Measurements from ENCODE around the gene FERMT1. TPM values are rescaled to one million over a fixed set of nuclear protein-coding genes. Genes with fewer than 3 reads are reported as not detected.
A peak's percentile ranks its signal among the peaks of the same experiment; 100 is the strongest.

FERMT1 gene
- total RNA-seq, 1 experiment from 2014 or later: 1.5 TPM

DNA sequence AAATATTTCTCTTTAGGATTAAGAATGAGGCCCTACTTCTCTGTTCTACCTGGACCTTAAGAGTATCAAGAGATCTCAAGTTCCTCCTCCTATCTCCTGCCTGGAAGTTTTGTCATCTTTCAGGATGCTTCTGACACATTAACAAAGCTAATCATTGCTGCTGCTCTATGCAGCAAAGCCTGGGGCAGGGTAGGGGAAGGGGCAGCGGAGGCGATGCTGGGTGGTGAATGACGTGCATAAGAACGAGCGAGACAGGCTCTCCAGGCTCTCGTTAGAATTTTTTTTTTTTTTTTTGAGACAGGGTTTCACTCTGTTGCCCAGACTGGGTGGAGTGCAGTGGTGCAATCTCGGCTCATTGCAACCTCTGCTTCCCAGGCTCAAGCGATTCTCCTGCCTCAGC lies 31.2 kb downstream of the FERMT1 start:
- Histone ChIP-seq H3K4me3 (no peak overlapping the region), H3K27me3 (no peaks in the 10 kb centered on the region), H3K9me3 (no peaks in the 10 kb centered on the region), H3K36me3 (no peaks in the 10 kb centered on the region)
- no peak for DNase-seq

DNA sequence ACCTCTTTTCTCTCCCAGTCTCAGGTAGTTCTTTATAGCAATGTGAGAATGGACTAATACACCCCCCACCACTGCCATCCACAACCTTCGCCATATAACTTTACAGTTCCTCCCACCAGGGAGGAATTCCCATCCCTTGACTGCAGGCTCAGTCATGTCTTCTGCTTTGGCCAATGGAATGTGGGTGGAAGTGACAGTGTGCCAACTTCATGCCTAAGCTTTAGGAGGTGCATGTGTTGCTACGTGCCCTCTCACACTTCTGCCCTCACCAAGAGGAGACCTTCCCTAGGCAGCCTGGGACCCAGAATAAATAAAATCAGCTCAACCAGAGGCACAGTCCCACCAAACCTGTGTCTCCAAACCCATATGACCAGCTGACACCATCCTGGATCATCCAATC lies 36.0 kb downstream of the FERMT1 start:
- no peak overlapping the region for H3K4me3 ChIP-seq
- no peaks in the 10 kb centered on the region for H3K36me3 ChIP-seq
- no peaks in the 10 kb centered on the region for H3K27me3 ChIP-seq
- DNase-seq: no peak
- H3K9me3 ChIP-seq: no peaks in the 10 kb centered on the region

DNA sequence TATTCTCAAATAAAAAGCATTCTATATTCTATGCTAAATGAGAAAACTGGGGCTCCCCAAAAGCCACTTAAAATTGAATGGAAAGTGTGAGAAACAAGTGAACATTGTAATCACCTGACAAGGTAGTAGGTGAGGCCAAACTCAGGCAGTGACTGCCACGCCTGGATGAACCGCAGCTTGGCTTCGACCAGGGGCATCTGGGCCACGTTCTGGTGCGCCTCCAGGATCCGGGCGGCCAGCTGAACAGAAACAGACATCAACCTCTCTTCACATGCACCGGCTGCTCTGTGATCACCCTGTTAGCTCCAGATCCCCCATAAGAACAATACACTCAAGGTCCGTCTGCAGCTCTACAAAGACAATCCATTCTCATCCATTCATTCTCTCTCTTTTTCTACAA lies 38.9 kb downstream of the FERMT1 start:
- Histone ChIP-seq H3K4me3 (no peak overlapping the region), H3K9me3 (no peaks in the 10 kb centered on the region), H3K36me3 (no peaks in the 10 kb centered on the region), H3K27me3 (no peaks in the 10 kb centered on the region)
- DNase-seq: no peak

GRCh38 chr20:6081236-6081635 lies 41.6 kb downstream of the FERMT1 start:
- Histone ChIP-seq H3K4me3 (no peak overlapping the region), H3K27me3 (no peaks in the 10 kb centered on the region), H3K36me3 (no peaks in the 10 kb centered on the region), H3K9me3 (no peaks in the 10 kb centered on the region)
- DNase-seq: peak; percentile 32

DNA sequence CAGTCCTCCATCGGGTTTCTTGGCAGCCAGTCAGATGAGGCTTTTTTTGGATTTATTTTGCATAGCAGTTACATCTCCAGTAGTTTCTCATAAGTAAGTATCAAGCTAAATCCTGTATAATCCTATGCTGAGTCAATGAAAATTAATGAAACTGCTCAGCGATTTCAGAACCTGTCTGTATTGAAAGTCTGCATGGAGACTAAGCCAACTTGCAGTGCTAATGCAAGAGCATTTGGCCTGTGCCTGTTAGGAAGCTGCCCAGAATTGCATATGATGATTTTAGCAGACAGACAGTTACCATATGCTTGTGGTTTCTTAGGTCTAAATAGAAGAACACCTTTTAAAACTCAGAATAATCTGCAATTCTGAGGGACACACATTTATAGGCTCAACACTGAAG lies 43.8 kb downstream of the FERMT1 start:
- Histone ChIP-seq H3K9me3 (no peaks in the 10 kb centered on the region), H3K4me3 (no peak overlapping the region), H3K27me3 (no peaks in the 10 kb centered on the region), H3K36me3 (no peaks in the 10 kb centered on the region)
- DNase-seq: no peak

DNA sequence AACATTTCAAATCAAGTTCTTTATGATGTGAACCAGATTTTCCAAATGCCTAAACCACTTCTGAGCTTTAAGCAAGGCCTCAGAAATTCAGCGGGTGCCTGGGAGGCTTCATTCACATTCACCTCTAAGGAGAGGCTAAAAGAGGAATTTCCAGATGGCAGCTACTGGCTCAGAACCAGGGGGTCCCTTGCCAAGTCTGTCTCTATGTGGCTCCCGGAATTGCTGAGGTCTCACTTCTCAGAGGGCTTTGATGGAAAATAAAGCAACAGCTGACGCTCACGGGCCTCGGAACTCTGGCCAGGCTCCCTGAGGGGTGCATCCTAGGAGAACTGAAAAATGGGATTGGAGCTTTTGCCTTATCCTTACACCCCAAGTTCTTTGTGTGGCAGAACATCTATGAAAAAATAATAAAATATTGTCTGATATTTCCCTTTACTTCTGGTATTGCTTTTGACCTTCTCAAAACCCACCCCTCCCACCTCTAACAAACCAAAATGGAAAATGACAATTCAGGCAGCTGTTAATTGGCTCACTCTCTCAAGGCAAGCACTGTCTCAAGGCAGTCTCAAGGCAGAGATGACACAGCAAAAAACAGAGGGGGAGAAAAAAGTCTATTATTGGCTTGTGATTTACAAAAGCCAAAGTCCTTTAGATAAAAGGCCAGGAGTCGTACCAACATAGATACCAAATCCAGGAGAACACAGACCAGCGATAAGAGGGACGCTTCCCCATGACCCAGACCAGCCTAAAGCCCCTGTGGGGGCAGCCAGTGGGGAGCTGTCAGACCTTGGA lies 47.2 kb downstream of the FERMT1 start:
- no peak for DNase-seq
- no peaks in the 10 kb centered on the region for H3K36me3 ChIP-seq

GRCh38 chr20:6074784-6075183 lies 48.0 kb downstream of the FERMT1 start:
- Histone ChIP-seq H3K9me3 (no peaks in the 10 kb centered on the region), H3K36me3 (no peaks in the 10 kb centered on the region), H3K4me3 (no peak overlapping the region), H3K27me3 (no peaks in the 10 kb centered on the region)
- DNase-seq: no peak

More for the DNA sequence above, 47.2 kb downstream of the FERMT1 start:
- no peaks in the 10 kb centered on the region for H3K9me3 ChIP-seq
- H3K27me3 ChIP-seq: no peaks in the 10 kb centered on the region
- no peak overlapping the region for H3K4me3 ChIP-seq

DNA sequence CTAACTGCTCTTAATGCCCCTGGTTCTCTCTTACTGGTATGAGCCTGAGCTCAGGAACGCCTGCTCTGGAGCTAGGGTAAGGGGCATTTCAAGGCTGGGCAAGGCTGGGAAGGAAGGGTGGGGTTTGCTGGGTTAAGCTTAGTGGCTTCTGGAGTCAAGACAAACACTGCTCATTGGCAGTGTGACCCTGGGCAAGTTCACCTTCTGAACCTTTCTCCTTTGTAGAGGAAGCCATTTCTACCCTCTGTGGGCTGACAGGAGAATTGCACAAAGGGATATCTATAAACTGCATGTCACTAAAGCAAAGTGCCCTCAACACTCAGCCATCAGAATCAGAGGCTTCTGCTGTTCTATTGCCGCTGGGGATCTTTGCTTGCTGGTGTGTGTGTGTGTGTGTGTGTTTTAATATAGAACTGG lies 48.7 kb downstream of the FERMT1 start:
- H3K27me3 ChIP-seq: no peaks in the 10 kb centered on the region
- H3K4me3 ChIP-seq: no peak overlapping the region
- no peaks in the 10 kb centered on the region for H3K9me3 ChIP-seq
- no peaks in the 10 kb centered on the region for H3K36me3 ChIP-seq
- no peak for DNase-seq

- H3K27me3 ChIP-seq: no peaks in the 10 kb centered on the region
- H3K9me3 ChIP-seq: no peaks in the 10 kb centered on the region
- H3K4me3 ChIP-seq: no peak overlapping the region
- no peak for DNase-seq
- H3K36me3 ChIP-seq: no peaks in the 10 kb centered on the region
Observed at GRCh38 chr20:6070829-6071695, 51.8 kb downstream of the FERMT1 start.

- DNase-seq: no peak
- no peaks in the 10 kb centered on the region for H3K36me3 ChIP-seq
- H3K27me3 ChIP-seq: no peaks in the 10 kb centered on the region
- no peak overlapping the region for H3K4me3 ChIP-seq
- no peaks in the 10 kb centered on the region for H3K9me3 ChIP-seq
Observed at GRCh38 chr20:6069669-6070068, 53.2 kb downstream of the FERMT1 start.

DNA sequence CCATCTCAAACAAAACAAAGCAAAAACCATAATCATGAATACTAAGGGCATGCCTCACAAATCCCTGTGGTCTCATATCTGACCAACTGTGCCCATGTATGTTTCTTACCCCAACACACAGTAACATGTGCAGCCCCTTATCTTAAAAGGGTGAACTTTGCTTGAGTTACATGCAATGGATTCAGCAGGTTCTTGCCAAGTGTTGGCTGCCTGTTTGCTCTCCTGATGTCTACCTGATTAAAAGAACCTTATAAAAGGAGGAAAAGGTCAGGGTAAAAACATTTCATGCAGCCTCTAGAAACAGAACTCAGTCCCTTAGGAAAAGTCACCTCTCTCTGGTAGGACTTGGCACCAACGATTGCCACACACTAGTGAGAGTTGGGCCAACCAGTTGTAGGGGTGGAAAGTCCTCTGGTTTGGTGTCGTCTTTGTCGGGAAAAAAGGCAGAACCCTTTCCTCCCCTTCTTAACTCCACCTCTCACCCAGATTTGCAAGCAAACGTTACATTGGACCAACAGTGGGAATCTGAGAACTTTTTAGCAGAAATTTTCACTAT lies 55.0 kb downstream of the FERMT1 start:
- DNase-seq: no peak
- Histone ChIP-seq H3K27me3 (no peaks in the 10 kb centered on the region), H3K36me3 (no peaks in the 10 kb centered on the region), H3K4me3 (no peak overlapping the region), H3K9me3 (no peaks in the 10 kb centered on the region)

DNA sequence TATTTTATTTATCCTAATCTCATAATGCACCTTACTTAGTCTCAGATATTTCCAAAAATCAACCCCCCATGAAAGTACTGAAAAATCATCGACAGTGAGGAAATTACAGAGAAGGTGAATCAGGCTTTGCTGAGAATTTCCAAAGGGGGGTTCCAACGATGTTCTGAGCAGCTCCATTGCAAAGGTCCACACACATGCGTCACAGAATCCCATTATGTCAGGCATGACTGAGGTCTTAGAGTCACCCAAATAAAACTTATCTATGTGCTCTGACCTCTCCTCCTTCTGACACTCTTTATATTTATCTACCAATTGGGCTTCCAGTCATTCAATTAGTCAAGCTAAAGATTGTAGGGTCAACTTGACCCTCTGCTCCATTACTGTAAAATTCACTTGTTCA lies 56.2 kb downstream of the FERMT1 start:
- DNase-seq: no peak
- no peaks in the 10 kb centered on the region for H3K27me3 ChIP-seq
- no peak overlapping the region for H3K4me3 ChIP-seq
- H3K36me3 ChIP-seq: no peaks in the 10 kb centered on the region
- H3K9me3 ChIP-seq: no peaks in the 10 kb centered on the region

- Histone ChIP-seq H3K36me3 (no peaks in the 10 kb centered on the region), H3K27me3 (no peaks in the 10 kb centered on the region), H3K4me3 (no peak overlapping the region), H3K9me3 (no peaks in the 10 kb centered on the region)
- no peak for DNase-seq
Observed at GRCh38 chr20:6061544-6061943, 61.3 kb downstream of the FERMT1 start.

DNA sequence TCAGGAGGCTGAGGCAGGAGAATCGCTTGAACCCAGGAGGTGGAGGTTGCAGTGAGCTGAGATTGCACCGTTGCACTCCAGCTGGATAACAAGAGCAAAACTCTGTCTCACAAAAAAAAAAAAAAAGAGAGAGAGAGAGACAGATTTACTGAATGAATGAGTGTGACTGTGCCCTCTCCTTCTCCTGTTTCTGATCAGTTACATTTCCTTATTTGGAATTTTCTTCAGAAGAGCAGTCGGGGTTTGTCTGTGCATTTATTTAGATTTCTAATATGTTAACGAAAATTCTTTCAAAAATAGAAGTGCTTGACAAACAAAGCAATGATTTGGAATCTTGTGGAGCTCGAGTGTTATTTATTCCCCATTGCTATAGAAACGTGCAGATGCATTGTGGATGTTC lies 62.6 kb downstream of the FERMT1 start:
- Histone ChIP-seq H3K36me3 (no peaks in the 10 kb centered on the region), H3K4me3 (no peak overlapping the region), H3K9me3 (no peaks in the 10 kb centered on the region), H3K27me3 (no peaks in the 10 kb centered on the region)
- no peak for DNase-seq

- Histone ChIP-seq H3K9me3 (no peaks in the 10 kb centered on the region), H3K27me3 (no peaks in the 10 kb centered on the region), H3K4me3 (no peak overlapping the region), H3K36me3 (no peaks in the 10 kb centered on the region)
- DNase-seq: no peak
Observed at GRCh38 chr20:6058684-6059295, 64.0 kb downstream of the FERMT1 start.

- DNase-seq: no peak
- Histone ChIP-seq H3K4me3 (no peak overlapping the region), H3K27me3 (no peaks in the 10 kb centered on the region), H3K9me3 (no peaks in the 10 kb centered on the region), H3K36me3 (no peaks in the 10 kb centered on the region)
Observed at GRCh38 chr20:6057691-6058090, 65.1 kb downstream of the FERMT1 start.

DNA sequence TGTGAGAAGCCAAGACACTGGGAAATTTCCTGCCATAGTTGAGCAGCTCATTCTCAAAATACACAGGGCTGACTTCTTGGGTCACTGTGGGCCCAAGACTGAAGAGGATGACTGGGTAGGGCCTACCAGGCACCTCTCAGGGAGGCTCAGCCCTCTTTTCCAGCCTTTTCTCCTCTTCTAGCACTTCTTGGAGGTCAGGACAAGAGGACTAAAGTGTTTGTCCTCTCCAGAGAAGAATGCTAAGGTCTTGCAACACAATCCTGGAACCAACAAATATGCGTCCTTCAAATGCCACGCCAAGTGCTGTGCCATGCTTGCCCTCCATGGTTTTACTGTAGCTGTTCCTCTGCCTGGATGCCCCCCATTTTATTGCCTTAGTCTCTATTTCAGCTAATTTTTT lies 65.7 kb downstream of the FERMT1 start:
- H3K9me3 ChIP-seq: no peaks in the 10 kb centered on the region
- H3K4me3 ChIP-seq: no peak overlapping the region
- no peaks in the 10 kb centered on the region for H3K36me3 ChIP-seq
- H3K27me3 ChIP-seq: no peaks in the 10 kb centered on the region
- DNase-seq: no peak
